CD4-positive, alpha-beta memory T cell (primary cell): ENCODE data around the gene TLN1. TPM values are rescaled to one million over a fixed set of nuclear protein-coding genes. Genes with fewer than 3 reads are reported as not detected.

Experiments
- CTCF ChIA-PET: fragments of 350-600 bp; sonication (Branson Sonifier 250); formaldehyde crosslinking; loops from one replicate; lab custom pipeline; 2021; ENCODE audit warnings: inconsistent platforms; ENCODE audit not compliant: partially characterized antibody; lab: Charles Lee
- POLR2A ChIA-PET: fragments of 350-600 bp; sonication (Branson Sonifier 250); formaldehyde crosslinking; loops from one replicate; lab custom pipeline; 2021; ENCODE audit not compliant: partially characterized antibody; lab: Charles Lee
- DNase-seq, 5 donors: peaks; one replicate each; pipeline versions ENCODE4 v3.0.0 to v3.0.0-alpha.2; 2020 to 2022; ENCODE audit warnings: mixed read lengths in 1 of 5
- H3K27ac ChIP-seq: one replicate; pipeline ENCODE4 v1.7.0; 2013; ENCODE audit warnings: low read depth, low read length
- H3K27me3 ChIP-seq: 2 replicates; pipeline ENCODE4 v1.7.0; 2013; ENCODE audit warnings: mild to moderate bottlenecking, low read length, moderate library complexity; ENCODE audit not compliant: insufficient read depth
- H3K36me3 ChIP-seq: 2 replicates; pipeline ENCODE4 v1.7.0; 2013; ENCODE audit warnings: mild to moderate bottlenecking, low read length, moderate library complexity; ENCODE audit not compliant: insufficient read depth
- H3K4me1 ChIP-seq: 2 replicates; pipeline ENCODE4 v1.7.0; 2013; ENCODE audit warnings: mild to moderate bottlenecking, low read length, moderate library complexity; ENCODE audit not compliant: insufficient read depth
- H3K4me3 ChIP-seq, 2 donors: one replicate each; pipeline ENCODE4 v1.7.0; 2013; ENCODE audit warnings: low read length in 2 of 2, mild to moderate bottlenecking in 1 of 2
- H3K9me3 ChIP-seq, 2 donors: one replicate each; pipeline ENCODE4 v1.7.0; 2013; ENCODE audit warnings: low read length in 2 of 2, control low read depth in 1 of 2; ENCODE audit not compliant: control insufficient read depth in 1 of 2
- H3K27ac Mint-ChIP-seq, 7 donors: one replicate each; pipeline ENCODE4 v1.8.0; 2020 to 2021; ENCODE audit warnings: mixed read lengths in 7 of 7, mild to moderate bottlenecking in 6 of 7, inconsistent platforms in 3 of 7, moderate library complexity in 3 of 7
- H3K27me3 Mint-ChIP-seq, 2 donors: one replicate each; pipeline ENCODE4 v1.8.0; 2020 to 2021; ENCODE audit warnings: mixed read lengths in 2 of 2
- H3K36me3 Mint-ChIP-seq, 2 donors: one replicate each; pipeline ENCODE4 v1.8.0; 2020 to 2021; ENCODE audit warnings: mixed read lengths in 2 of 2, inconsistent platforms in 1 of 2, mild to moderate bottlenecking in 1 of 2
- H3K4me1 Mint-ChIP-seq, 4 donors: one replicate each; pipeline ENCODE4 v1.8.0; 2020 to 2021; ENCODE audit warnings: mixed read lengths in 4 of 4, mild to moderate bottlenecking in 1 of 4
- H3K4me3 Mint-ChIP-seq, 8 donors: one replicate each; pipeline ENCODE4 v1.8.0; 2020 to 2021; ENCODE audit warnings: mixed read lengths in 8 of 8, mild to moderate bottlenecking in 7 of 8, moderate library complexity in 6 of 8, inconsistent platforms in 3 of 8
- H3K9me3 Mint-ChIP-seq, 8 donors: one replicate each; pipeline ENCODE4 v1.8.0; 2020 to 2021; ENCODE audit warnings: mixed read lengths in 8 of 8, mild to moderate bottlenecking in 5 of 8, inconsistent platforms in 3 of 8, moderate library complexity in 1 of 8
- intact Hi-C: fragments of 100-400 bp; cut with micrococcal nuclease; formaldehyde crosslinking; loops from one replicate; pipeline ENCODE4 v1.15.1; 2023
- polyA plus RNA-seq, 2 donors: library from polyadenylated mRNA; unstranded; fragments of 300-500 nt; fragmentation: Illumina TruSeq; gene quantifications; one replicate each; pipeline ENCODE4 v1.2.3, GENCODE V29; 2021
- total RNA-seq, 2 experiments: library from RNA; stranded (reverse); gene quantifications; one replicate each; pipeline ENCODE4 v1.2.3, GENCODE V29; 2021

TLN1 gene
- total and polyA plus RNA-seq, 4 experiments from 2014 or later, result 13.7 to 316 (median 215) TPM

- H3K27ac ChIP-seq, result peak overlapping the region; percentile 92
- DNase-seq, result peak in 2 of 5 donors; percentile 17 to 20
- no peaks in the 10 kb centered on the region for H3K27me3 ChIP-seq
- H3K4me3 ChIP-seq, result peak overlapping the region; percentile 84 to 95
- Mint-ChIP-seq H3K9me3 (peaks cover 0 to 5% (median 0%) of the 10 kb centered on the region in 8 donors), H3K27ac (peak overlapping the region in 6 of 7 donors; percentile 94 to 97 (median 96)), H3K27me3 (no peaks in the 10 kb centered on the region), H3K4me3 (peak overlapping the region; percentile 89 to 96 (median 94)), H3K4me1 (peaks cover 18 to 32% (median 27%) of the 10 kb centered on the region in 4 donors), H3K36me3 (peaks cover 22 to 44% of the 10 kb centered on the region in 2 donors)
- intact Hi-C loops, result loop anchor here (1.0 to 10.0 kb wide), 10 partner anchors 16 to 1356 kb away; partner anchors contain the start of genes CCDC107, CCL27, GBA2 and MYORG
- CTCF ChIA-PET, result interaction anchor here (0.7 to 14.6 kb wide), 13 partner anchors 8 to 149 kb away, joined by 3 to 249 read pairs (median 12); partner anchors contain the start of genes ARHGEF39, CCDC107, GBA2 and RGP1
- peaks cover 59% of the 10 kb centered on the region for H3K4me1 ChIP-seq
- H3K36me3 ChIP-seq, result peaks cover 29% of the 10 kb centered on the region
- POLR2A ChIA-PET, result interaction anchor here (0.7 to 11.1 kb wide), 29 partner anchors 9 to 619 kb away, joined by 3 to 179 read pairs (median 8); partner anchors contain the start of genes ARHGEF39, CCDC107, FAM221B and GBA2
- H3K9me3 ChIP-seq, result no peaks in the 10 kb centered on the region
Measured at GRCh38 chr9:35732800-35733541, 976 bp upstream of the TLN1 start.

GRCh38 chr9:35731415-35732184 is 395 bp downstream of the TLN1 start:
- H3K4me1 ChIP-seq, result peaks cover 72% of the 10 kb centered on the region
- peaks cover 15 to 36% of the 10 kb centered on the region in 2 donors for H3K36me3 Mint-ChIP-seq
- CTCF ChIA-PET, result interaction anchor here (0.6 to 14.6 kb wide), 20 partner anchors 7 to 415 kb away, joined by 3 to 249 read pairs (median 6); partner anchors contain the start of genes ARHGEF39, CCDC107, GBA2 and HINT2
- intact Hi-C loops, result loop anchor here (1.0 to 10.0 kb wide), 10 partner anchors 18 to 1355 kb away; partner anchors contain the start of genes CCDC107, CCL27, GBA2 and MYORG
- peaks cover 31% of the 10 kb centered on the region for H3K36me3 ChIP-seq
- peak in 1 of 5 donors; percentile 44 for DNase-seq
- no peaks in the 10 kb centered on the region for H3K27me3 Mint-ChIP-seq
- peaks cover 20 to 32% (median 27%) of the 10 kb centered on the region in 4 donors for H3K4me1 Mint-ChIP-seq
- H3K9me3 Mint-ChIP-seq, result peaks cover 0 to 5% (median 0%) of the 10 kb centered on the region in 8 donors
- POLR2A ChIA-PET, result interaction anchor here (0.6 to 11.1 kb wide), 31 partner anchors 10 to 621 kb away, joined by 3 to 179 read pairs (median 6); partner anchors contain the start of genes ARHGEF39, CCDC107, FAM221B and GBA2
- no peaks in the 10 kb centered on the region for H3K9me3 ChIP-seq
- H3K4me3 ChIP-seq, result peak overlapping the region; percentile 53 to 95
- peak overlapping the region; percentile 89 to 97 (median 94) for H3K4me3 Mint-ChIP-seq
- peak overlapping the region; percentile 92 for H3K27ac ChIP-seq
- H3K27ac Mint-ChIP-seq, result peak overlapping the region in 6 of 7 donors; percentile 94 to 97 (median 96)
- H3K27me3 ChIP-seq, result no peaks in the 10 kb centered on the region

- Mint-ChIP-seq H3K27me3 (no peaks in the 10 kb centered on the region), H3K4me3 (peak overlapping the region in 2 of 8 donors; percentile 92 to 97), H3K4me1 (peaks cover 11 to 27% (median 23%) of the 10 kb centered on the region in 4 donors), H3K9me3 (peaks cover 0 to 4% (median 0%) of the 10 kb centered on the region in 8 donors), H3K36me3 (peaks cover 13 to 30% of the 10 kb centered on the region in 2 donors), H3K27ac (peak overlapping the region in 4 of 7 donors; percentile 45 to 95 (median 71))
- CTCF ChIA-PET, result interaction anchor here (0.6 to 14.6 kb wide), 15 partner anchors 9 to 152 kb away, joined by 3 to 249 read pairs (median 5); partner anchors contain the start of genes ARHGEF39, CCDC107, GBA2 and HINT2
- Histone ChIP-seq H3K4me3 (peak overlapping the region; percentile 53 to 95), H3K4me1 (peaks cover 70% of the 10 kb centered on the region), H3K27me3 (no peaks in the 10 kb centered on the region), H3K27ac (peak overlapping the region; percentile 92), H3K36me3 (peaks cover 27% of the 10 kb centered on the region), H3K9me3 (no peaks in the 10 kb centered on the region)
- intact Hi-C loops, result loop anchor here (10.0 kb wide), 1 partner anchor 1066 kb away; the partner anchor contains the start of gene CCL27
- no peak for DNase-seq
- POLR2A ChIA-PET, result interaction anchor here (0.9 to 11.1 kb wide), 14 partner anchors 16 to 125 kb away, joined by 4 to 179 read pairs (median 32); partner anchors contain the start of genes ARHGEF39, CCDC107, FAM221B and GBA2
Measured at GRCh38 chr9:35730486-35730854, 1.5 kb downstream of the TLN1 start.

GRCh38 chr9:35729700-35730485 is 2.1 kb downstream of the TLN1 start:
- no peaks in the 10 kb centered on the region for H3K9me3 ChIP-seq
- peak overlapping the region; percentile 43 for H3K27ac ChIP-seq
- peaks cover 13 to 30% of the 10 kb centered on the region in 2 donors for H3K36me3 Mint-ChIP-seq
- peak overlapping the region; percentile 60 to 95 for H3K4me3 ChIP-seq
- intact Hi-C loops, result loop anchor here (2.0 to 10.0 kb wide), 2 partner anchors 33 to 1065 kb away; partner anchors contain the start of gene CCL27
- H3K36me3 ChIP-seq, result peaks cover 27% of the 10 kb centered on the region
- H3K27ac Mint-ChIP-seq, result peak overlapping the region in 4 of 7 donors; percentile 45 to 95 (median 71)
- ChIA-PET POLR2A (interaction anchor here (0.9 to 11.1 kb wide), 16 partner anchors 17 to 126 kb away, joined by 4 to 179 read pairs (median 28); partner anchors contain the start of genes ARHGEF39, CCDC107, GBA2 and HINT2), CTCF (interaction anchor here (0.6 to 14.6 kb wide), 17 partner anchors 9 to 152 kb away, joined by 3 to 249 read pairs (median 6); partner anchors contain the start of genes ARHGEF39, CCDC107, GBA2 and RGP1)
- H3K27me3 Mint-ChIP-seq, result no peaks in the 10 kb centered on the region
- H3K9me3 Mint-ChIP-seq, result no peaks in the 10 kb centered on the region
- peaks cover 7 to 27% (median 22%) of the 10 kb centered on the region in 4 donors for H3K4me1 Mint-ChIP-seq
- no peaks in the 10 kb centered on the region for H3K27me3 ChIP-seq
- peaks cover 70% of the 10 kb centered on the region for H3K4me1 ChIP-seq
- H3K4me3 Mint-ChIP-seq, result peak overlapping the region in 2 of 8 donors; percentile 92 to 97
- peak in 4 of 5 donors; percentile 31 to 43 (median 34) for DNase-seq

GRCh38 chr9:35729101-35729500 is 2.9 kb downstream of the TLN1 start:
- H3K9me3 Mint-ChIP-seq, result no peaks in the 10 kb centered on the region
- ChIA-PET CTCF (interaction anchor here (1.2 to 14.6 kb wide), 14 partner anchors 18 to 153 kb away, joined by 3 to 249 read pairs (median 13); partner anchors contain the start of genes ARHGEF39, CCDC107, GBA2 and RGP1), POLR2A (interaction anchor here (0.9 to 6.5 kb wide), 14 partner anchors 12 to 125 kb away, joined by 3 to 174 read pairs (median 6); partner anchors contain the start of genes CCDC107, GBA2, HINT2 and RGP1)
- no peaks in the 10 kb centered on the region for H3K27me3 Mint-ChIP-seq
- H3K4me3 ChIP-seq, result peak overlapping the region; percentile 34 to 60
- H3K4me1 ChIP-seq, result peaks cover 68% of the 10 kb centered on the region
- peaks cover 20 to 36% of the 10 kb centered on the region in 2 donors for H3K36me3 Mint-ChIP-seq
- peaks cover 35% of the 10 kb centered on the region for H3K36me3 ChIP-seq
- H3K9me3 ChIP-seq, result no peaks in the 10 kb centered on the region
- no peak overlapping the region for H3K4me3 Mint-ChIP-seq
- H3K27me3 ChIP-seq, result no peaks in the 10 kb centered on the region
- H3K27ac ChIP-seq, result peak overlapping the region; percentile 43
- H3K27ac Mint-ChIP-seq, result no peak overlapping the region
- DNase-seq, result no peak
- H3K4me1 Mint-ChIP-seq, result peaks cover 7 to 27% (median 21%) of the 10 kb centered on the region in 4 donors
- intact Hi-C loops, result loop anchor here (2.0 kb wide), 1 partner anchor 32 kb away; no protein-coding TSS in a partner anchor
